ENCODE measurements around the gene ARID1B. TPM values are rescaled to one million over a fixed set of nuclear protein-coding genes. Genes with fewer than 3 reads are reported as not detected.

Gene ARID1B
- total and polyA plus RNA-seq, 9 of the 15 experiments (the other 6 are each of a cell fraction or from before 2014, with no cell fraction given): 12.5 to 50.5 (median 25.8) TPM

DNA sequence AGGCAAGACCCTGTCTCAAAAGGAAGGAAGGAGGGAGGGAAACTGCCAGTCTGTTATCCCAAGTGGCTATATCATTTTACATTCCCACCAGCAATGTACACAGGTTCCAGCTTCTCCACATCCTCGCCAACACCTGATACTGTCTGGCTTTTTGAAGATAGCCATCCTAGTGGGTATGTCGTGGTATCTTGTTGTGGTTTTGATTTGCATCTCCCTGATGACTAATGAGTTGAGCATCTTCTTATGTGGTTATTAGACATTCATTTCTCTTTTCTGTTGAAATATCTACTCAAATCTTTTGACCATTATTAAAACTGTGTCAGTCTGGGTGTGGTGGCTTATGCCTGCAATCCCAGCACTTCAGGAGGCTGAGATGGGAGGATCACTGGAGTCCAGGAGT lies 47.9 kb upstream of the ARID1B start (continued):
- TF ChIP-seq, protein P1, sequence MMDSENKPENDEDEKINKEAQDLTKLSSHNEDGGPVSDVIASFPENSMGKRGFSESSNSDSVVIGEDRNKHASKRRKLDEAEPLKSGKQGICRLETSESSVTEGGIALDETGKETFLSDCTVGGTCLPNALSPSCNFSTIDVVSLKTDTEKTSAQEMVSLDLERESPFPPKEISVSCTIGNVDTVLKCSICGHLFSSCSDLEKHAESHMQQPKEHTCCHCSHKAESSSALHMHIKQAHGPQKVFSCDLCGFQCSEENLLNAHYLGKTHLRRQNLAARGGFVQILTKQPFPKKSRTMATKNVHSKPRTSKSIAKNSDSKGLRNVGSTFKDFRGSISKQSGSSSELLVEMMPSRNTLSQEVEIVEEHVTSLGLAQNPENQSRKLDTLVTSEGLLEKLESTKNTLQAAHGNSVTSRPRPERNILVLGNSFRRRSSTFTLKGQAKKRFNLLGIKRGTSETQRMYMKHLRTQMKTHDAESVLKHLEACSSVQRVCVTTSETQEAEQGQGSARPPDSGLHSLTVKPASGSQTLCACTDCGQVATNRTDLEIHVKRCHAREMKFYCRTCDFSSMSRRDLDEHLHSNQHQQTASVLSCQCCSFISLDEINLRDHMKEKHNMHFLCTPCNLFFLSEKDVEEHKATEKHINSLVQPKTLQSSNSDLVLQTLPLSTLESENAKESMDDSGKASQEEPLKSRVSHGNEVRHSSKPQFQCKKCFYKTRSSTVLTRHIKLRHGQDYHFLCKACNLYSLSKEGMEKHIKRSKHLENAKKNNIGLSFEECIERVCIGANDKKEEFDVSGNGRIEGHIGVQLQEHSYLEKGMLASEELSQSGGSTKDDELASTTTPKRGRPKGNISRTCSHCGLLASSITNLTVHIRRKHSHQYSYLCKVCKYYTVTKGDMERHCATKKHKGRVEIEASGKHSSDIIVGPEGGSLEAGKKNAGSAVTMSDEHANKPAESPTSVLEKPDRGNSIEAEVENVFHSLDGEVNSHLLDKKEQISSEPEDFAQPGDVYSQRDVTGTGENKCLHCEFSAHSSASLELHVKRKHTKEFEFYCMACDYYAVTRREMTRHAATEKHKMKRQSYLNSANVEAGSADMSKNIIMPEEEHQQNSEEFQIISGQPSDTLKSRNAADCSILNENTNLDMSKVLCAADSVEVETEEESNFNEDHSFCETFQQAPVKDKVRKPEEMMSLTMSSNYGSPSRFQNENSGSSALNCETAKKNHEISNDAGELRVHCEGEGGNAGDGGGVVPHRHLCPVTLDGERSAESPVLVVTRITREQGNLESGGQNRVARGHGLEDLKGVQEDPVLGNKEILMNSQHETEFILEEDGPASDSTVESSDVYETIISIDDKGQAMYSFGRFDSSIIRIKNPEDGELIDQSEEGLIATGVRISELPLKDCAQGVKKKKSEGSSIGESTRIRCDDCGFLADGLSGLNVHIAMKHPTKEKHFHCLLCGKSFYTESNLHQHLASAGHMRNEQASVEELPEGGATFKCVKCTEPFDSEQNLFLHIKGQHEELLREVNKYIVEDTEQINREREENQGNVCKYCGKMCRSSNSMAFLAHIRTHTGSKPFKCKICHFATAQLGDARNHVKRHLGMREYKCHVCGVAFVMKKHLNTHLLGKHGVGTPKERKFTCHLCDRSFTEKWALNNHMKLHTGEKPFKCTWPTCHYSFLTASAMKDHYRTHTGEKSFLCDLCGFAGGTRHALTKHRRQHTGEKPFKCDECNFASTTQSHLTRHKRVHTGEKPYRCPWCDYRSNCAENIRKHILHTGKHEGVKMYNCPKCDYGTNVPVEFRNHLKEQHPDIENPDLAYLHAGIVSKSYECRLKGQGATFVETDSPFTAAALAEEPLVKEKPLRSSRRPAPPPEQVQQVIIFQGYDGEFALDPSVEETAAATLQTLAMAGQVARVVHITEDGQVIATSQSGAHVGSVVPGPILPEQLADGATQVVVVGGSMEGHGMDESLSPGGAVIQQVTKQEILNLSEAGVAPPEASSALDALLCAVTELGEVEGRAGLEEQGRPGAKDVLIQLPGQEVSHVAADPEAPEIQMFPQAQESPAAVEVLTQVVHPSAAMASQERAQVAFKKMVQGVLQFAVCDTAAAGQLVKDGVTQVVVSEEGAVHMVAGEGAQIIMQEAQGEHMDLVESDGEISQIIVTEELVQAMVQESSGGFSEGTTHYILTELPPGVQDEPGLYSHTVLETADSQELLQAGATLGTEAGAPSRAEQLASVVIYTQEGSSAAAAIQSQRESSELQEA (IDR thresholded peaks at IDR 0.05; ENCODE audit: low read depth): no peak
- TF ChIP-seq ZNF778 (CRISPR knock-in tag; IDR thresholded peaks at IDR 0.05) (no peak), CTBP1 (IDR thresholded peaks at IDR 0.05; ENCODE audit: borderline replicate concordance) (0 out of 2 replicates have a peak, but pooled peaks have one; percentile 34), TEAD1 (CRISPR knock-in tag; IDR thresholded peaks at IDR 0.05) (peak in 1 of 2 experiments; percentile 63; a peak in 1 of 4 replicates), PHF21A (IDR thresholded peaks at IDR 0.05; ENCODE audit: borderline replicate concordance, low read depth) (no peak)
